Measurements from ENCODE around the gene NCOA3.

GRCh38 chr20:47682916-47683315, 181.2 kb downstream of the NCOA3 start:
- TF ChIP-seq CTCF (IDR thresholded peaks at IDR 0.05; ENCODE audit: low read depth, low read length, poor library complexity, severe bottlenecking): no peak
- TF ChIP-seq EZH2phosphoT487 (IDR thresholded peaks at IDR 0.05; ENCODE audit: borderline replicate concordance, low read length): no peak
